Measurements from ENCODE around the gene CPSF4L.

The CPSF4L gene

GRCh38 chr17:73293031-73293430 lies 31.4 kb upstream of the CPSF4L start:
- Histone ChIP-seq H3K36me3 (ENCODE audit: control insufficient read depth in 2 of 2, insufficient read depth in 1 of 2, low read length in 2 of 2) (peaks cover 0 to 3% of the 10 kb centered on the region in 2 experiments; a peak in 2 of 3 replicates), H3K27ac (ENCODE audit: extremely low read depth, low read depth, low read length) (no peak overlapping the region), H3K9me3 (ENCODE audit: control insufficient read depth, insufficient read depth, low read depth, low read length) (no peaks in the 10 kb centered on the region), H3K4me1 (ENCODE audit: control insufficient read depth, insufficient read depth, low read length) (no peaks in the 10 kb centered on the region; the same call in 1 of the 2 replicates), H3K4me3 (ENCODE audit: low read depth, low read length) (no peak overlapping the region)
- ChIA-PET POLR2A (no interaction called here), CTCF (interaction anchor here (1.4 kb wide), 1 partner anchor 15 kb away, joined by 4 read pairs; no protein-coding TSS in a partner anchor)
- TF ChIP-seq ZBTB17 (tag by site-specific recombination; IDR thresholded peaks at IDR 0.05) (peak; percentile 37; the same call in 1 of the 2 replicates), ZNF184 (tag by site-specific recombination; IDR thresholded peaks at IDR 0.05) (no peak)

- TF ChIP-seq HIC1 (tag by site-specific recombination; IDR thresholded peaks at IDR 0.05) (0 out of 2 replicates have a peak, but pooled peaks have one; percentile 18), EGR2 (tag by site-specific recombination; IDR thresholded peaks at IDR 0.05; ENCODE audit: low read depth) (0 out of 2 replicates have a peak, but pooled peaks have one; percentile 25), ZNF596 (tag by site-specific recombination; IDR thresholded peaks at IDR 0.05) (no peak), ZNF394 (tag by site-specific recombination; IDR thresholded peaks at IDR 0.05; ENCODE audit: borderline replicate concordance) (no peak), ZBTB44 (tag by site-specific recombination; IDR thresholded peaks at IDR 0.05) (no peak), SP3 (tag by site-specific recombination; IDR thresholded peaks at IDR 0.05) (no peak)
- ChIA-PET CTCF (interaction anchor here (1.6 kb wide), 1 partner anchor 78 kb away, joined by 4 read pairs; no protein-coding TSS in a partner anchor), POLR2A (interaction anchor here (0.6 to 1.8 kb wide), 3 partner anchors 14 to 199 kb away, joined by 3 to 5 read pairs (median 3); a partner anchor contains a TSS)
- Histone ChIP-seq H3K9me3 (ENCODE audit: control insufficient read depth, insufficient read depth, low read depth, low read length) (no peaks in the 10 kb centered on the region), H3K4me3 (ENCODE audit: low read depth, low read length) (no peak overlapping the region), H3K36me3 (ENCODE audit: control insufficient read depth in 2 of 2, insufficient read depth in 1 of 2, low read length in 2 of 2) (peaks cover 0 to 3% of the 10 kb centered on the region in 2 experiments; a peak in 2 of 3 replicates), H3K4me1 (ENCODE audit: control insufficient read depth, insufficient read depth, low read length) (no peaks in the 10 kb centered on the region; the same call in 1 of the 2 replicates), H3K27ac (ENCODE audit: extremely low read depth, low read depth, low read length) (no peak overlapping the region)
These were observed 30.4 kb upstream of the CPSF4L start for GRCh38 chr17:73292031-73292531.

- CTCF ChIA-PET: interaction anchor here (0.5 to 1.6 kb wide), 4 partner anchors 10 to 886 kb away, joined by 3 to 4 read pairs (median 4); no protein-coding TSS in a partner anchor
- Histone ChIP-seq H3K9me3 (ENCODE audit: control insufficient read depth, insufficient read depth, low read depth, low read length) (no peaks in the 10 kb centered on the region), H3K4me3 (ENCODE audit: low read depth, low read length) (no peak overlapping the region), H3K4me1 (ENCODE audit: control insufficient read depth, insufficient read depth, low read length) (no peaks in the 10 kb centered on the region; the same call in 1 of the 2 replicates), H3K36me3 (ENCODE audit: control insufficient read depth in 2 of 2, insufficient read depth in 1 of 2, low read length in 2 of 2) (peaks cover 0 to 10% of the 10 kb centered on the region in 2 experiments; a peak in 2 of 3 replicates), H3K27ac (ENCODE audit: extremely low read depth, low read depth, low read length) (no peak overlapping the region)
- POLR2A ChIA-PET: interaction anchor here (0.8 to 1.8 kb wide), 4 partner anchors 13 to 64 kb away, joined by 3 to 6 read pairs (median 4); a partner anchor contains a TSS
- TF ChIP-seq SP3 (tag by site-specific recombination; IDR thresholded peaks at IDR 0.05): peak; percentile 50
- no peak for TF ChIP-seq HIC1 (tag by site-specific recombination; IDR thresholded peaks at IDR 0.05)
- TF ChIP-seq PRDM6 (tag by site-specific recombination; IDR thresholded peaks at IDR 0.05): no peak
- TF ChIP-seq, protein P1, sequence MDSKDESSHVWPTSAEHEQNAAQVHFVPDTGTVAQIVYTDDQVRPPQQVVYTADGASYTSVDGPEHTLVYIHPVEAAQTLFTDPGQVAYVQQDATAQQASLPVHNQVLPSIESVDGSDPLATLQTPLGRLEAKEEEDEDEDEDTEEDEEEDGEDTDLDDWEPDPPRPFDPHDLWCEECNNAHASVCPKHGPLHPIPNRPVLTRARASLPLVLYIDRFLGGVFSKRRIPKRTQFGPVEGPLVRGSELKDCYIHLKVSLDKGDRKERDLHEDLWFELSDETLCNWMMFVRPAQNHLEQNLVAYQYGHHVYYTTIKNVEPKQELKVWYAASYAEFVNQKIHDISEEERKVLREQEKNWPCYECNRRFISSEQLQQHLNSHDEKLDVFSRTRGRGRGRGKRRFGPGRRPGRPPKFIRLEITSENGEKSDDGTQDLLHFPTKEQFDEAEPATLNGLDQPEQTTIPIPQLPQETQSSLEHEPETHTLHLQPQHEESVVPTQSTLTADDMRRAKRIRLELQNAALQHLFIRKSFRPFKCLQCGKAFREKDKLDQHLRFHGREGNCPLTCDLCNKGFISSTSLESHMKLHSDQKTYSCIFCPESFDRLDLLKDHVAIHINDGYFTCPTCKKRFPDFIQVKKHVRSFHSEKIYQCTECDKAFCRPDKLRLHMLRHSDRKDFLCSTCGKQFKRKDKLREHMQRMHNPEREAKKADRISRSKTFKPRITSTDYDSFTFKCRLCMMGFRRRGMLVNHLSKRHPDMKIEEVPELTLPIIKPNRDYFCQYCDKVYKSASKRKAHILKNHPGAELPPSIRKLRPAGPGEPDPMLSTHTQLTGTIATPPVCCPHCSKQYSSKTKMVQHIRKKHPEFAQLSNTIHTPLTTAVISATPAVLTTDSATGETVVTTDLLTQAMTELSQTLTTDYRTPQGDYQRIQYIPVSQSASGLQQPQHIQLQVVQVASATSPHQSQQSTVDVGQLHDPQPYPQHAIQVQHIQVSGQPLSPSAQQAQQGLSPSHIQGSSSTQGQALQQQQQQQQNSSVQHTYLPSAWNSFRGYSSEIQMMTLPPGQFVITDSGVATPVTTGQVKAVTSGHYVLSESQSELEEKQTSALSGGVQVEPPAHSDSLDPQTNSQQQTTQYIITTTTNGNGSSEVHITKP (tag by site-specific recombination; IDR thresholded peaks at IDR 0.05): no peak
- no peak for TF ChIP-seq ZNF175 (tag by site-specific recombination; IDR thresholded peaks at IDR 0.05)
- TF ChIP-seq ZBTB48 (tag by site-specific recombination; IDR thresholded peaks at IDR 0.05): no peak
- TF ChIP-seq FEZF1 (tag by site-specific recombination; IDR thresholded peaks at IDR 0.05): no peak
- TF ChIP-seq ZNF26 (tag by site-specific recombination; IDR thresholded peaks at IDR 0.05): no peak
- TF ChIP-seq KLF10 (tag by site-specific recombination; IDR thresholded peaks at IDR 0.05): no peak
These were observed 29.7 kb upstream of the CPSF4L start for GRCh38 chr17:73291260-73291801.
